ENCODE data around the gene ME3.

Gene ME3

DNA sequence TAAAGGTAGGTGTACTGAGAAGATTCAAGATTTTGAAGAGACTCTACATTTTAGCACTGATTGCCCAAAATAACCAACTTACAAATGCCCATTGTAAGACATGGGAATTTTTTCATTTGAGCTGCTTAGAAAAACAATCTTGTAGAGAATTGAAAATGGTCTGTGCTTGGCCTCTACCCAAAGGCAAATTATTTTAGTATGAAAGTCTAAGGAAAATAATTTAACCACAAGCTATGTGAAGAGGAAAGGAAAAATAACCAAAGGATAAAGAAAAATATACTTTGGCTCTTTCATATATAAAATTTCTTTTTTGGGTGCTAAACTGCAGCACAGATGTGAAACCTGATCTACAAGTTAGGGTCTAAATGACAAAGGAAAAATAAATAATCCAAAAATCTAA, 54.9 kb downstream of the ME3 start:
- no peak for DNase-seq

DNA sequence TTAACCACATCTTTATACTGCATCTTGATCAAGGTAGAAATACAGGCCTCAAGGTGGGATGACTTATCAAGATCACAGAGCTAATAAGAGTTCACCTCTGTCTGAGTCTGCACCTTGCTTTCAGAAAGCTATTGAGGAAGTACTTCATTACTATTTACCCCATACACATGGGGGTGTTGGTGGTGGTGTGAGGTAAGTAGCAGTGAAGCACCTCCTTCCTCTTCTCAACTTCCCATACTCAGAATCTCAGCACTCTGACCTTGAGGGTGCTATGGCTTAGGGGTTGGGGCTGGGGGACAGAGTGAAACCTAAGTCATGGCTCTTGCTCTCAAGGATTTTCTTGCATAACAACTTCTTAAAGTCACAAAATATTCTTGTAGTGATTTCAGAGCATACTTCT, 56.9 kb downstream of the ME3 start:
- DNase-seq = no peak

DNA sequence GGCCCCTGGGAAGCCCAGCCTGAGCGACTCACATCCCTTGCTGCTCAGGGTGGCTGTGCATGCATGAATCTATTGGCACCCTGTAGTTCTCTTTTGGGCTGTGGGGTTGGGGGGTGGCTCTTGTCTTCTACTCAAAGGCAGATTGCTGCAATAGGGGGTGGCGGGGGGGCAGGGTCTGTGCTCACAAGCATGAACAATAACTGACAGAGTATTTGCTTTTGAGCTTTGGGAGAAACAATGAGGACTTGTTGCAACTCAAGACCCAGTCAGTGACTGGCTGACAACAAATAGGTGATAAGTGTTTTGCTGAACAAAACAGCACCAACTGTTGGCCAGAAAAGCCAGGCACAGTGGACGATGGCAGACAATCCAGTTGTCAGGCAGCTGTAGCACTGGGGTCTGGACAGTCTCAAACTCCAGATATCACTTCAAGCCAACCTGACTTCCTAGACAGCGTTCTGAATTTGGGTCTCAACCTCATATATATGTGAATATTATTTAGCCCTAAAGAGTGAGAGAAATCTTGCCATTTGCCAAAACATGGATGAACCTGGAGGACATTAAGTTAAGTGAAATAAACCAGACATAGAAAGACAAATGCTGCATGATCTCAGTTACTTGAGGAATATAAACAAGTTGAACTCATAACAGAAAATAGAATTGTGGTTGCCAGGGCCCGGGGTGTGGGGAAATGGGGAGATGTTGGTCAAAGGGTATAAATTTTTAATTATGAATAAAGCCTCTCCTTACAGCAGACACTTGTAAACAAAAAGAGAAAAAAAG, 61.7 kb downstream of the ME3 start:
- DNase-seq = no peak

DNA sequence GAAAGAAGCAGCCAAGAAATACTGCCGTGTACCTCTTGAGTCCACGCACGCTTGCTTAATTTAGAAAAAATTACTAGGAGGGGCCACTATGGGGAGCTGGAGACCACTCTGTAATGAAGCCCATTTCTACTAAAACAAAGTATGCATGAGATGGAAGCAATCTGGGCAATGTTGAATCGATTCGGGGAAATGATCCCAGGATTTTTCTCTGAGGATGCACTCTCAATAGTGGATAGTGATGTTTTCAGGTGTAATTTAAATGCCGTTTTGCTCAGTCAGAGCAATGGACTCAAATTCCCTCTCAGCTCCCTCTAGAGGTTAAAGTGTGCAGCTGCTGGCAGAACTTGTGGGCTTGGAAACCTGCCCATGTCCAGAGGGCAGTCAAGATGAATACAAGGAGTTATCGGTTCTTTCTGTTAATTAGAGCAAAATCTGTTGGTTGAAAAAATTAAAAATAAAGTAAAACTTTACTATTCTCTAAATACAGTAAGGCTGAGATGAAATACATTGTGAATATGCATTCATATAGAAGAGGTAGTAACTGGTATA, 64.1 kb downstream of the ME3 start:
- DNase-seq = peak; percentile 25 to 45

DNA sequence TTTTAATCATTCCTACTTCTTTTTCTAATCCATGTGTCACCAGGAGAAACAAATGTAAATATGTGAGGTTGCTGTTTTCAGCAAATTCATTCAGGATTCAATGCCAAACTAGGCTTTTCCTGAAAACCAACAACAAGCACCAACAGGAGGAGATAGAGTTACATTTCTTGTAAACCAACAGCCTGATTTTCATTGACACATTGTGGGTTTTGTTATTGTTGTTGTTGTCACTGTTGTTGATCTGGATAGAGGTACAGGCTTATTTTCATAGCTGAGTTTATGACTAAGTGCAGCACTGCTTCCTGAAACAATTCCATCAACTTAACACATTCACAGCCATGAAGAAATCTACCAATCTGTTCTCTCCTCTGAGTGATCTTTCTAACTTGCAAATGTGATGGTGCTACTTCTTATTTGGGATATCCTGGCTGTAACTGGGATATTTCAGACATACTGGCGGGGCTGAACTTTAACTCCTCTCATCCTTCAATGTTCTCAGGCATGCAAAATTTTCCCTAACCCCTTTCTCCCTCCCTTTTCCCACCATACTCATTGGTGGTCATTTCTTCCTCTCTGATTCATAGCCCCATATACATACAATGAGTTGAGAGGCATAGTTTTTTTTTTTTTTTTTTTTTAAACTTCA, 65.5 kb downstream of the ME3 start:
- DNase-seq = no peak

DNA sequence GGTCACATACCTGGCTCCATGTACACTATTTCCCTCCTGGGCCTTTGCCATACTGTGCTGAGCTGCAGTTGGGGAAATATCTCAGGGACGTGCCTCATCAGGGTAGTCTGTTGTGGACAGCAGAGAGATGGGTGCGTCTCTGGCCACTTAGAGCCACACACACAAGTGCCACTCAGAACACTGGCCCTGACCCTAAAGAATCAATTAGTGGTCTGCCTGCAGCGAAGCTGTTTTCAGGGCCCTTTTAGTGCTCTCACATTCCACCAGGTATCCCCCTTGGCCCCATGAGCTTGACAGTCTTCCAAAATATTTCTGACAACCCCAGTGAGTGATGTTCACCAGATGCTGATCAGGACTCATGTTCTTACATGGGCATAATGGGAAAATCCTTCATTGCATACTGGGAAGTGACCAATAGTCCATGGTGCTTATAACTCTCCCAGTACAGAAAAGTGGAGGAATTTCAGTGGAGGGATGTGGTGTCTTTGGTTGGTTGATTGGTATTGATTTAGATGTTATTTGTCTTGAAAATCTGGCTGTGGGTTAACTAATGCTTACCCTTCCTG, 66.1 kb downstream of the ME3 start:
- no peak for DNase-seq

DNA sequence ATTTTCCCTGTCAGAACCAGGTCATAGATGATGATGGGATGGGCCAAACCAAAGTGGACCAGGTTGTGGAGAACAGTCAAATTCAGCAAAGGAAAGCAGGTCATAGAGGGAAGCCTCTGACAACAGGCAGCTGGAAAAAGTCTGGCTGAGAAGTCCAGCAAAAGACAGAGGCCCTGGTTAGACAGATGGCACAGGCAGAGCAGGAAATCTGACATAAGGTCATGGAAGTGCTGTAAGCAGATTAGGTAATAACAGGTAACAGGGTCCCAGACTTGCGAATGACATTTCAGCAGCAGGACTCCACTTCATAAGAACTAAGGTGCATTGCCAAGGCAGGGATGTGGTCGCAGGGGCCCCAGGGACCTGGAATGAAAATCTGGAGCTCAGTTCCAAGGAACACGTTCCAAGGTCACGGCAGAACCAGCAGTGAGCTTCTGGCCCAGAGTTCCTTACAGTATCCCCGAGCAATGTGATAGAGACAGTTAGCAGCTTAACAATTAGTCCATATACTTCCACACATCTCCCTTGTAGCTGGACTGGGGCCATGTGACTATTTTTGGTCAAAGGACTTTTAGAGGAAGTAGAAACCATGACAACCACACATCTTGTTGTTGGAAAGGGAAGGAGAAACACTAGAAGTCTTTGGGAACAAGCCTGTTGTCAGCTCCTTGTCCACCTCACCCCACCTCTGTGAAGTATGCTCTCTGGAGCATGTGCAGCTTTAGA, 75.4 kb downstream of the ME3 start:
- no peak for DNase-seq

DNA sequence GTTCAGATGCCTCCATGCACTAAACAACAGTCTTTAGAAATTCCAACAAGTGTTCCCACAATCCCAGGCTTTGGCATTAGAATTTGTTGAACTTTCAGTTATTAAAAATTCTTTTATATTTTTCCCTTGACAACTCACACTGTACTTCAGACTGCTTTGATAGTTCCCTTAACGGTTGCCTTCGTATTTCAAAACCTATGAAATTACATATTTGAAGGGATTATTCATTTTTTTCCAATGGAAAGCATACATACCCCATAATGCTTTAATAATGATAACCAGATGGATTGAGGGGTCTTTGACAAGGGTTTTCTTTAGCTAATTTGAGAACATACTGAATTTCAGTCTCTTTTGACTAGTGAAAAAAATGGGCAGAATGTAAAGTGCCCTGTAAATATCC, 76.5 kb downstream of the ME3 start:
- DNase-seq = no peak

DNA sequence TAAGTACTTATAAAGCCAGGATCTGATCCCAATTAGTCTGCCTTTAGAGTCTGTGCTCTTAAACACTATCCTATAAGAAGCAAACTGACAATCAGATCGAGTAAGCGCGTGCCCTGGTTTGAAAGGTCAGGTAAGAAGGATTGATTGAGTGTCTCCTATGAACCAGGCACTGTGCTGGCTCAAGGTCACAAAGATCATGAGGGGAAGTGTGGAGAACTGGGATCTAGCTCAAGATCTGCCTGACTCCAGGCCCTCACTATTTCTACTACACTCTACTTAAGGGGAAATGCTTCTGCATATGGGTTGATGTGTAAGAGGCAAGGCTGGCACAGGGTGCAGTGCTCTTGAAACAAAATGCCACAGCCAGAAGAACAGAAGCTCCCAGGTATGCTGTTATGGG, 77.0 kb downstream of the ME3 start:
- DNase-seq = no peak

DNA sequence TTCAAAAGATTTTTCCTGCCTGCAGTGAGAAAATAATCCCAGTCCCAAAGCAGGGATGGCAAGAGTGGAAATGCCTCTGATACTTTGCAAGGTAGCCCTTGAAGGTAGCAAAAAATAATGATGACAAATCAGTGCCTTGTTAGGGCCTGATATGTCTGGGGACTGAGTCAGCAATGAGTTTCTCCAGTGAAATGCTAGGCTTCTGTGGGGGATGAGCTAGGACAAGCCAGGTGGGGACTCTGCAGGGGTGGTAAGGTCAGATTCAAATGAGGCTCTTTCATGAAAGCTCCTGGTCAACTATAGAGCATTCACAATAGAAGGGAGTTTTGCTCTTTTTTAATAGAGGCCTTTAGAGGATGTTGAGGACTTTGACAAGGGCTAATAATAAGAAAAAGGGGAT, 77.7 kb downstream of the ME3 start:
- DNase-seq = no peak

DNA sequence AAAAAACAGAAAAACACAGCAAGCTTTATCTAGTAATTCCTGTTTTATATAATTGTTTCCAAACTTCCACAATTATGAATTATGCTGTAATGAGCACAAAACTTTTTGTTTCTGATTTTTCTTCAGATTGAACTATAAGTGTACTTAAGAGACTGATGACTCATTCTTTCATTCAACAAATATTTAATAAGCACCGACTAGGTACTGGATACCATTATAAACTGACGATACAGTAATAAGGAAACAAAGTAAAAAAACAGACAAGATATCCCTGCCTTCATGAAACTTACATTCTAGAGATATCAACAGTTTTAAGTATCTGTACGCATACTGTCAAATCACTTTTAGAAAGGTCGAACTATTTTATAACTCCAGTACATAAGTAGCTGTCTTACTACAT, 78.6 kb downstream of the ME3 start:
- DNase-seq = no peak

DNA sequence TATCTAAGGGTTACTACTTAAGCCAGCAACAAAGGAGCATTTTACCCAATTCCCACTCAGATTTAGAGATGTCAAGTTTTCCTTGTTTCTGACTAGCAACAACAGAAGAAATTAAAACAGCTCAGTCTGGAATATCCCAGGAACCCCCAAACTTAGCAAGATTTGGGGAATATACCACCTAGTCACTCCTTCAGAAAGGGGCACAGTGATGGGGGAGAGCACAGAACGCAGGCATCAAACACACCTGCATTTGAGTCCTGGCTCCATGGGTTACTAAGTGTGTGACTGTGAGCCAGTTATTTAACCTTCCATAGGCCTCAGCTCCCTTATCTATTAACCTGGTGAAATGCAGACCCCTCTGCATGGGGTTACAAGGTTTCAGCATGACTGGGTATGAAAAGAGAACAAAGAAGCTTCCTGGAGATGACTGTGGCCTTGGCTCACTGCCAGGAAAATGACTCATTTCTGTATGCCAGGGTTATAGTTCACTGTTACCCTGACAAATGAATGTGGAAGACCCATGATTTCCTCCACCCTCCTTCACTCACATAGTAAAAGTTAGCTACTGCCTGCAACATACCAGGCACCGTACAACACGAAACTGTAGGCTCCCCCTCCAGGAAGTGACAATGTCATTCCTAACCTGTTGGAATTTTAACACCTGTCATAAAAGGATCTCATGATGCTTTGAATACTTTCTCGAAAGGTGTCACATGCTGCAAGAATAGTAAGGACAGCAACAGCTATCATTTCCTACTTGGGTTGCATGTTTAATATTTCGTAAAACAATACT, 79.6 kb downstream of the ME3 start:
- DNase-seq = no peak

DNA sequence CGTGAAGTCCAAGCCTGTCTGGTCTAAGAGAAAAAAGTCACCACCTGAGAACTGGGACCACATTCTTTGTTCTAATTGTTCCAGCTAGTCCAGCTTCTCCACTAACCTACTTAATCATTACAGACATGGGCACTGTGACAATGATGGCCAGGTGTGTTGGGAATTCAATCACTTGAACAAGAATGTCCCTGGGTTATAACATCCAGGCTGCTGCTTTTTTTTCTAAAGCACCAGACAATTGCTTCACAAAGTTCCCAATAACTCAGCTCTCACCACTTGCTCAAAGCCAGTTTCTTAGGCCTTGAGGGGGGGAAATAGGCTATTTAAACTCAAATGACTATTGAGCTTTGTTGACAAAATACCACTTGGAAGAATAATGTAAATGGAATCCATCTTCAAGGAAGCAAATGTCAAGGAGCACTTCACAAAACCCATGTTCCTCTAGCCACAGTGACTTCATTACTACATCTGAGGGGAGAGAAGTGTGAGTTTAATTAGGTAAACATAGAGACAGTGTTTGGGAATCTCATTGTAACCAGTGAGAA, 80.3 kb downstream of the ME3 start:
- no peak for DNase-seq

DNA sequence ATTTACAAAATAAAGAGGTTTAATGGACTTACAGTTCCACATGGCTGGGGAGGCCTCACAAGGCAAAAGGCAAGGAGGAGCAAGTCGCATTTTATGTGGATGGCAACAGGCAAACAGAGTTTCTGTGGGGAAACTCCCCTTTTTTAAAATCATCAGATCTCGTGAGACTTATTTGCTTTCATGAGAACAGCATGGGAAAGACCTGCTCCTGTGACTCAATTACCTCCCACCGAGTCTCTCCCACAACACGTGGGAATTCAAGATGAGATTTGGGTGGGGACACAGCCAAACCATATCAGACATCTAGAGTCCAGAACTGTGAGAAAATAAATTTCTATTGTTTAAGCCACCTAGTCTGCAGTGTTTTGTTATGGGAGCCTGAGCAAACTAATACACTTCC, 80.8 kb downstream of the ME3 start:
- no peak for DNase-seq

DNA sequence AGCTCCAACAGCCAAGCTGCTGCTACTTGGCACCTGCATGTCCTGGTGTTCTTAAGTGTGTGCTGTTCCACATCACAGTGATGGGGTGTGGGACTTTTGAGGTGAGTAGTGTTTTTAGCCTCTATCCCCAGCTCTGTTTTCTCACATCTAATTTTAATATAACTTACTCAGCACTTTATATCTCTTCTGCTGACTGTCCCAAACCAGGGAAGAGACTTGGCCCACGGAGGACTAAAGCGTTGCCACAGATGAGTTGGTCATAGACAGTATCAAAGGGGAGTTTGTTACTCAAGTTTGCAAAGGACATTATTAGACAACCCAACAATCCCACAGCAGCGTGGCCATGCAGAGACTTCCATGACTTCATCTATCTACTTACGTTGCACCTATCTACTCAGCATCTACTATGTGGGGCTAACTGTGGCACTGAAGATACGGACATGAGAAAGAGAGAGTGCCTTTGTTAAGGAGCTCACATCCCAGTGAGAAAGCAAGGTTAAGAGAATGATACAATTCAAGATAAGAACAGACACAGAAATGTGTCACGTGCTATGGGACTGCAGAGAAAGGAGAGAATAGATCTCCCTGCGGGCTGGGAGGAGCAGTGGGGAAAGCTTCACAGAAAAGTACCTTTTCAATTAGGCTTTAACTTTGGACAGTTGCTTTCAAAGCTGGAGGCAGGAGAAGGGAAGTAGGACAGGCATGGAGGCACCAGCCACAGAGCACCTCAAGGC, 82.4 kb downstream of the ME3 start:
- no peak for DNase-seq

DNA sequence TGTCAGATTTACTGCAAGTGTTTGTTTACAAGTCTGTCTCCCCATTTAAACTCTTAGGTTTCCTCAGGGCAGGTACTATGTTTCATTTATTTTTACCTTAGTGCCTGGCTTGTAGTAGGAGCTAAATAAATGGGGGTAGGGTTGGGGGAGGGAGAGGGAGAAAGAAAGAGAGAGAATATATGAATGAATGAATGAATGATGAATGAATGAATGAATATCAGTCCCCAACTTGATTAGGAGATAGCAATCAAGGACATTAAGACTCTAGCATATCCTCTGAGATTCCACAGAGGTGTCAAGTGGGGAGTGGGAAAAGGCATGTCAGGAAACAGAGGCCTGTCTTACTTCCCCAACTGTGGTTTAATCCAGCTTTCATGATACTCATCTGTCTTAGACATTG, 83.2 kb downstream of the ME3 start:
- no peak for DNase-seq

DNA sequence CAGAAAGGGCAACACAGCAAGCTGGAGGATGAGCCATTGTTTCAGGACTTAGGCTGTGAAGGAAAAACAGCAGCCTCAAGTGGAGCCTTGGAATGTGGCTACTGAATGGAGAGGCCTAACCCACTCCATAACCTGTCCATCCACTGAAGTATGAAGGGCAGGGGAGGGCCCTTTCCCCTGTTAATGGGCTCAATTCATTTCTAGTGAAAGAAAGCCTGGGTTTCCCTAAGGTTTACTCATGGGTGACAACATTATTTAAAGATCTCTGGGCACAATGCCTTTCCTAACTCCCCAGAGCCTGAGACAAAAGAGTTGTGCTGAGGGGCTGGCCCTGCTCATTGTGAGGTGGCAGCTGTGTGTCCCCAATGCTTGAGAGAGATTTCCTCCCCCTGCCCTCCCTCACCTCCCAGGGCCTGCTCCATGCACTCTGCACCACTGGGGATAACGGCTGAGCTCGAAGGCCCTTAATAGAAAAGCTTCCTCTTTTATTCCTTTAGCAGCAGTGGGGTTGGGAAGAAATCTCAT, 83.8 kb downstream of the ME3 start:
- no peak for DNase-seq

DNA sequence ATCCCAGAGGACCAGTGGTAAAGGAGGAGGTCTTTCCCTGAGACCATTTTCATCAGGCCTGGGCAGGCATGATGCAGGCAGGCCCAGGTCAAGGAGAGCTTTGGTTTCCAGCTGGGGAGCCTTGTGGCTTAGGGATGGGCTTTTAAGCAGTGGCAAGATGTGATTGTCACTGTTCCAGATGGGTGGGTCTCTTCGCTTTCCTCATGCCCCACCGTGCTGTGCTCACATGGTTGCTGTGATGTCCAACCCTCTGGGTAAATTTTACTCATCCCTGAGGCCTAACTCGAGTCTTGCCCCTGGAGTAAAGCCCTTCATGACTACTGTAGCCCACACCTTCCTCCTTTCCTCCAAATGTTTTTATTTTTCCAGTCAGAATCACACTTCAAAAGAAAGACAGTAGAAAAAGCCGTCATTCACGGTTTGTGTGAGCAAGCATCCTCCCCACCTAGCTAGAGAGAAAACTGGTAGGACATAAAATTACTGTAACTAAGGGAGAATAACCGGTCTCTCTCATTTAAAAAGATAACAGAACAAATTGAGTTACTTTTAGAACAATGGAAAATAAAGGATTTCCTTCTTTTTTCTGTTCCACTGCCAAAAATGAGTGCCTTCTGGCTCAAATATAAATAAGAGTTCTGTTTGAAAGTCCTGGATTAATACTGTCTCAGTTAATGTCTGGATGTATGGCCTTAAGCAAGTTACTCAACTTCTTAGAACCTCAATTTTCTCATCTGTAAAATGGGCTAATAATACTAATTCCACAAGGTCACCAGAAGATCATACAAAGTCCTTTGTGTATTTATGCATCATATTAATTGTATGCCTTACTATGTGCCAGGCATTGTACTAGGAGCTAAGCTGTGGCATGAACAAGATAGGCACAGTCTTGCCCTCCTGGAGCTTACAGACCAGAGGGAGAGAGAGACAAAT, 84.9 kb downstream of the ME3 start:
- no peak for DNase-seq

DNA sequence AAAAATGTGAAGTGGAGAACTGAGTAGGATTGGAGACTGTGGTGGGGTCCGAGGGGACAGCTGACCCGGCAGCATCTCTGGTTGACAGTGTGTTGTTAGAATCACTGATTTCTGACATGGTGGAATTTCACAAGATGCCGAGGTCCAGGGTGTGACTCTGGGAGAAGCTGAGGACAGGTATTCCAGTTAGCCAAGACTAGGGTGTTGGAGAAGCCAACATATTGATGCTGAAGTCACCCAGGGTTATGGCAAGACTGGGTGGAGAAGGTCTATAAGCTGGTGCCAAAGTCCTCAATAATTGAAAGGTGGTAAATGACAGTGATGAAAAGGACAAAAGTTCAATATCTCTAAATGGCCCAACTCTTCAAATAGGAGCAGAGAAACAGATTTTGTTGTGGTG, 86.1 kb downstream of the ME3 start:
- no peak for DNase-seq

DNA sequence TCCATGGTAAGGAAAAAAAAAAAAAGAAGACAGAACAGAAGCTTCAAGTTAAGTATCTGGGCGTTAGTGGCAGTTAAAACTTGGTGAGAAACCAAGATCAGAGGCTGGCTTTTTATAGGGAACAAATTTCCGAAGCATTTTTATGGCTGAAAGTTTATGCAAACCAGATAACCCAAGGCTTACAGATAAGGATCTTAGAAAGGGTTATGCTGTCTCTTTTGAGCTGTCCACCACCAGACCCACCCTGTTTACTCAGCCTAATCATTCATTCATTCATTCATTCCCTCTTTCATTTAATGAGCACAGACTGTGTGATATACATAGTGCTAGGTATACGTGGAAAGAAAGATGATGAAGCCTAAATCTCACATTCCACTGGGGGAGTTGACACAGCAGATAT, 89.5 kb downstream of the ME3 start:
- no peak for DNase-seq

All from hippocampal formation (tissue), 2 donors.